Keratinocyte (primary cell): ENCODE data around the gene STOX2.

Experiments
- EZH2 ChIP-seq: IDR thresholded peaks from one replicate; pipeline ENCODE4 v1.6.1; 2012; ENCODE audit warnings: inconsistent platforms, mild to moderate bottlenecking, low read length, moderate library complexity
- TF ChIP-seq, protein P1 (sequence below), 3 experiments: IDR thresholded peaks in 1 of 3; conservative IDR thresholded peaks in 1 of 3; optimal IDR thresholded peaks in 1 of 3; 2 replicates in 2 of 3; 3 replicates in 1 of 3; pipeline versions ENCODE3 to v1.5.1; 2011; ENCODE audit warnings: low read length in 3 of 3, mild to moderate bottlenecking in 3 of 3, moderate library complexity in 2 of 3, control low read depth in 1 of 3, inconsistent platforms in 1 of 3; ENCODE audit not compliant: insufficient read depth in 2 of 3; ENCODE audit errors: extremely low read depth in 1 of 3

- TF ChIP-seq, protein P1, sequence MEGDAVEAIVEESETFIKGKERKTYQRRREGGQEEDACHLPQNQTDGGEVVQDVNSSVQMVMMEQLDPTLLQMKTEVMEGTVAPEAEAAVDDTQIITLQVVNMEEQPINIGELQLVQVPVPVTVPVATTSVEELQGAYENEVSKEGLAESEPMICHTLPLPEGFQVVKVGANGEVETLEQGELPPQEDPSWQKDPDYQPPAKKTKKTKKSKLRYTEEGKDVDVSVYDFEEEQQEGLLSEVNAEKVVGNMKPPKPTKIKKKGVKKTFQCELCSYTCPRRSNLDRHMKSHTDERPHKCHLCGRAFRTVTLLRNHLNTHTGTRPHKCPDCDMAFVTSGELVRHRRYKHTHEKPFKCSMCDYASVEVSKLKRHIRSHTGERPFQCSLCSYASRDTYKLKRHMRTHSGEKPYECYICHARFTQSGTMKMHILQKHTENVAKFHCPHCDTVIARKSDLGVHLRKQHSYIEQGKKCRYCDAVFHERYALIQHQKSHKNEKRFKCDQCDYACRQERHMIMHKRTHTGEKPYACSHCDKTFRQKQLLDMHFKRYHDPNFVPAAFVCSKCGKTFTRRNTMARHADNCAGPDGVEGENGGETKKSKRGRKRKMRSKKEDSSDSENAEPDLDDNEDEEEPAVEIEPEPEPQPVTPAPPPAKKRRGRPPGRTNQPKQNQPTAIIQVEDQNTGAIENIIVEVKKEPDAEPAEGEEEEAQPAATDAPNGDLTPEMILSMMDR (optimal IDR thresholded peaks at IDR 0.05 in 1 of 3, IDR thresholded peaks at IDR 0.05 in 1 of 3, conservative IDR thresholded peaks at IDR 0.05 in 1 of 3; ENCODE audit: extremely low read depth in 1 of 3, insufficient read depth in 2 of 3, low read length in 3 of 3): no peak
- TF ChIP-seq EZH2: no peak
Measured at GRCh38 chr4:184039963-184040383, 134.9 kb downstream of the STOX2 start.
